GM19463 (cell line): ENCODE data around the gene ACYP2.
A peak's percentile ranks its signal among the peaks of the same experiment; 100 is the strongest.
"Not testable (repeated sequence)": the region's sequence is repeated elsewhere in the genome, so short reads cannot be mapped to it uniquely, and the experiment has no call there.

Experiments used
- ATAC-seq: cut with Tn5 transposase; IDR thresholded peaks from one replicate; pipeline ENCODE4 v1.9.1; 2021; ENCODE audit warnings: mild to moderate bottlenecking, moderate library complexity; ENCODE audit not compliant: unreplicated experiment

ACYP2 gene

DNA sequence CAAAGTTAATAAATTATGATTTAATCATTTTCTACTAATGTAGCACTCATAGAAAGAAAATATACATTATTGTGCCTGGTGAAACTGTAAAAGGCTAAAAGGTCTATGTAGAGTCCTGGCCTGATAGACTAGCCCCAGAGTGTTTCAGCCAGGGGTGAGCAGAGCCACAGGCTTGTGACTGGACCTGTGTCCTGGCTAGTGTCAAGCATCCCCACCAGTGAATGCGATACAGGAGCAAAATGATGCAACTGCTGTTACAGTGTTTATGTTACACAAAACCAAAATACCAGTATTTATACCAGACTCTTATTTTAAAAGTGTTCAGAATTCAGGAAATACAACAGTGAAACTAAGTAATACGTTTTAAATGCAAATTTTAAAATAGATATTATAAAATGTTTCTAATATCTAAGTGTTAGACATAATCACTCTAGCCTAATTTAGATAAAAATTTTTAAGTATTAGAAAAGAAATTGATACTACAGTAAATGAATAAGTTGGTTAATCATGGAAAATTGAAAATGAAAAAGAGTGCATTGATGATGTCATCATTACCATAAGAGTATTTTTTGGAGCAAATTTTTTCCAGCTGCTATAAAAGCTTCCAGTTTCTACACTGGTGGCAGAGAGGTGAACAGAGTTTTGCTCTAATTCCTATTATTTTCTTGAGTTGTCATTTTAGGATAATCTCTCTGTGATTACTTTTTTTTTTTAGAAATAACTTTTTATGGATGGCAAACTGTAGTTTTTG, 146.8 kb downstream of the ACYP2 start:
- no peak for ATAC-seq

DNA sequence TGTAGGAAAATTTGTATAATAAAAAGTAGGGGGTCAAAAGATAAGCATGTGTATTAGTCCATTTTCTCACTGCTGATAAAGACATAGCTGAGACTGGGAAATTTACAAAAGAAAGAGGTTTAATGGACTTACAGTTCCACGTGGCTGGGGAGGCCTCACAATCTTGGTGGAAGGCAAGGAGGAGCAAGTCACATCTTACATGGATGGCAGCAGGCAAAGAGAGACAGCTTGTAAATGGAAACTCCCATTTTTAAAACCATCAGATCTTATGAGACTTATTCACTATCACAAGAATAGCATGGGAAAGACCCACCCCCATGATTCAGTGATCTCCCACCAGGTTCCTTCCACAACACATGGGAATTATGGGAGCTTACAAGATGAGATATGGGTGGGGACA, 149.7 kb downstream of the ACYP2 start:
- ATAC-seq: not testable (repeated sequence)

DNA sequence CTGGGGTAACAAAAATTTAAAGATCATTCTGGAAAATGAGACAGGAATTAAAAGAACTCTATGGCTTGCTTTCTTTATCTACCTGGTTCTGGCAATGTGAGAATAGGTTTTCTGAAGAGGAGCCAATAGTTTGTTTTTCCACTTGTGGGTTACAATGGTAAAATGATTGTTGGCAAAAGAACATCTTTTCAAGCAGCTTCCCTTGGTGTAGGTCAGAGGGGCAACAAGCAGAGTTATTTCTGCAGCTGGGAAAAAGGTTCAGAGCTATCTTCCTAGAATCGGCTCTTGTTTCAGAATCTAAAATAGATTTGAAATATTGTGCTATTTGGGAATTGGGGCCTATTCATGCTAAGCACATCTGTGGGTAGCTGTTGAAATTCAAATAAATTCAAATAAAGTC, 152.2 kb downstream of the ACYP2 start:
- no peak for ATAC-seq

DNA sequence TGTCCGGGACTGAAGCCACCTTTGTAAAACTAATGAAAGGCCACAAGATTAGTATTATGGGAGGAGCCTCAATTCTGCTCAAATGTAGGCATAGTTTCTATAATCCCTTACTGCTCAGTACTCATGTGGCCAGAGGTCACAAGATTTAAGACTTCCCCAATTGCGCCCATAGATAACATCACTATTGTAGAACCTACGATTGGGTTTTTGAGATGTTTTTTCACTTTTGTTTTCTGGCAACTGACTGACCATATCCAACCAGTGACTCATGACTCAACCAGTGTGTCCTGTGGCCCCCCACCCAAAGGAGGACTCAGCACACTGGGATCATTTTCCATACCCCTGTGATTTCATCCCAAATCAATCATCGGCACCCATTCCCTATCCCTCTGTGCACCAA, 155.8 kb downstream of the ACYP2 start:
- no peak for ATAC-seq

DNA sequence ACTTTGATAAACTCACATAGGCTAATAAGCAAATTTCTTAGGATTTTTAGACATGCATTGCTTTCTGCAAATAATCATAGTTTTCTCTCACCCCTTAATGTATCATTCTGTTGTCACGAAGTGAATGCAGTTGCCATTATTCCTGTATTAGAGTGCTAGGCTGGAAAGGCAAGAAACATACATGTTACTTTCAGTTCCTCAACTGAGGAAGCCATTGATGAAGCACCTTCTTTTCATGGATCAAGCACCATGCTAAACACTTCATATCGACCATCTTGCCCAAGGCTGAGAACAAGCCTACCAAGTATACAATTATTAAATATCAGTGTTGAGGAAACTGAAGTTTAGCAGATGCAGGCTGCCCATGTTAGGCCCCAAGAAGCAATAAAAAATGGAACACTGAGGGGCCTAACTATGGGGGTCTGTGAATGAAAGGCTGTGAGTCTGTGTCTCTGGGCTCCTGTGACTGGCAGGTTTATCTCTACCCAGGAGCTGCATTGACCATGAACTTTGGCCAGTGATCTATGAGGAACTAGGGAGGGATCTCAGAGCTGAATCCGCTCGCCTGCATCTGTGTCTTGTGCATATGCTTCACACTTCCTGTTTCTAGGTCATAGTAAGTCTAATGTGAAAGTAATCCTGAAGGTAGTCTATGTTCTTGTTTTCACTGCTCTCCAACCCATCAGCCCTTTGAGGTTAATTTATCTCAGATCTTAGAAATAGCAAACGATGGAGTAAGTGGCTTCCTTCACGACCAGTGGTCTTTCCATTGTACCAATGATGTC, 156.6 kb downstream of the ACYP2 start:
- peak; percentile 89 for ATAC-seq

DNA sequence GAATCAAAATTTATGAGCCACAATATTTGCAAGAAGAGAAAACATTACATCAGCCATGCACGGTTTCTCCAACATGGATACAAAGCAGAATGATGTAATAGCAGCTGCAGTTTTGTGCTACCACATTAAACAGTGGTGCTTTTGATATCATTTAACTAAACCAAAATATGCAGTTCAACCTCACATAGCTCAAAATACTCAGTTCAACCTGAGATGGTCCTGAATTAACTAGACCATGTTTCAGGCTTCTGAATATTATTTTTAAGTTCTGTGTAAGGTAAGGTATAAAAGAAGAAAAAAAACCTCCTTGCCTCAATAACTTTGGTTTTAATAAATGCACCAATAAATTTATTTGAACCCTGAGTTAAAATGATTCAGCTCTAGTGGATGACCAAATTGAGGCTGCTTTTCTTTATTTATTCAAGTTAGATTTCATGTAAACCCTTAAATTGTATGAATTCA, 159.4 kb downstream of the ACYP2 start:
- no peak for ATAC-seq

DNA sequence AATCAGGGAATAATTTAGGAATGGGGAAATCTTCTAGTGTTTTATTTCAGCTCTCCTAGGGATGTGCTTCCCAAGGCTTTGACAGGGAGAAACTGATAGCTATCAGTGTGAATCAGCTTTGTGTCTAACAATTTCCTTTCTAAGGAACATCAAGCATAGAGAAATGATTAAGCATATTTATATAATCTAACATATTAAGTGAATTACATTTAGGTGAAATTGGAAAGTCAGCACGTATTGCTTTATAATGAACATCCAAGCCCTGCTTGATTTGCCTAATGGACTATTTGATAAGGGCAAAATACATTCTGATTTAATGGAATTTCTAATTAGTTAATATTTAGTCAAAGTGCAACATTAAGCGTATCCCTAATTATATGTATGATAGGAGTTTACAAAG, 160.1 kb downstream of the ACYP2 start:
- ATAC-seq: no peak

DNA sequence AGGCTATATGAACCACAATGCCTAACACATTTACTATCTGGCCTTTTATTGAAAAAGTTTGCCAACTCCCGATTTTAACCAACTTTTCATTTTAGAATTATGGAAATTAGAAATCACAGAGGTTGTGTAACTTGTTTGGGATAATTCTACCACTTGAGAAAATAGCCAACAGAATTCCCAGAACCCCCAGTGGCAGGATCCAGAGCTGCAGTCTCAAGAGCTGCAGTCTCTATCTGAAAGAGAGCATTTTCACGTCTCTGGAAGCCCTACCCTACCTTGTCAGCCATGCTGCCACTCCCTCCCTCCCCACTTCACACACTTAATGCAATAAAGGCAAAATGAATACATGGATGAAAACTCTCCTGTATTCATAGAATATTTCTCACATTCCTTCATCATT, 164.0 kb downstream of the ACYP2 start:
- no peak for ATAC-seq

DNA sequence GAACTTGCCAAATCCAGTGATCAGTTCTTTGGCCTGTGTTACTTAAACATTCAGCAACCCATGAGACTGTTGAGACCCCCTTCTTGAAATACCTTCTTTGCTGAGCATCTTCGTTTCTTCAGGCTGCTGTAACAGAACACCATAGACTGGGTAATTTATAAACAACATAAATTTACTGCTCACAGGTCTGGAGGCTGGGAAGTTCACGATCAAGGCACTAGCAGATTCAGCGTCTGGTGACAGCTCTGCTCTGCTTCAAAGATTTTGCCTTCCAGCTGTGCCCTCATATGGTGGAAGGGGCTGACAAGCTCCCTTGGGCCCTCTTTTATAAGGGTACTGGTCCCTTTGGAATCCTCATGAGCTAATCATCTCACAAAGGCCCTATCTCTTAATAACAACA, 169.4 kb downstream of the ACYP2 start:
- ATAC-seq: no peak

DNA sequence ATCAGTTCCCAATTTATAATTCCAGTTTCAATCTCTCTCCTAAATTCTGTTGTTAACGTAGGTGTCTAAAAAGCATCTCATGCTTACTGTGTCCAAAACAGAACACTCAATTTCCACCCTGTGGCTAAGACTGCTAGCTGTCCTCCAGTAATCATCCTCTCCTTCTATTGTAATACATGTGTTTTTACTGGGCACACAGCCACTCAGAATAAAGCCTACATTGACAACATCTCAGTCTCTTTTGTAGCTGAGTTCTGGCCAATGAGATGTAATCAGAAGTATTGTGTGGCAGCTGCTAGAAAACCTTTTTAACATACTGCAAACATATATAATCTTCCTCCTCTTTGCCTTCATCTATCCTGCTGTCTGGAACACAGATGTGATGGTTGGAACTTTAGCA, 170.0 kb downstream of the ACYP2 start:
- ATAC-seq: no peak

DNA sequence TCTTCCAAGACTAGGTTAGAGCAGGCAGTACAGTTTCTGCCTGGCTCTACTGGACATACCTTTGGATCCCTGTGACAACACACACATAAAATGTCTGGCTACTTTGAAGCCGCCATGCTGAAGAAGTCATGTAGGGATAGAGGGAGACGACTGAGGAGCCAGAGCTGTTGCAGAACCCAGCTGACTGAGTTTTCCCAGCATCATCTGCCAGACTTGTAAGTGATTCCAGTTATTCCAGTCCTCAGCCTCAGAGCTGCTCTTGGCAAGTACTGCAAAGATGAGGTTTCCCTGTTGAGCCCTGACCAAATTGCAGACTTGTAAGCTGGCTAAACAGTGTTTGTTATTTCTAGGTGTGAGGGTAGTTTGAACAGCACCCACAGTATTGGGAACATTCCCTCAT, 172.1 kb downstream of the ACYP2 start:
- ATAC-seq: no peak

DNA sequence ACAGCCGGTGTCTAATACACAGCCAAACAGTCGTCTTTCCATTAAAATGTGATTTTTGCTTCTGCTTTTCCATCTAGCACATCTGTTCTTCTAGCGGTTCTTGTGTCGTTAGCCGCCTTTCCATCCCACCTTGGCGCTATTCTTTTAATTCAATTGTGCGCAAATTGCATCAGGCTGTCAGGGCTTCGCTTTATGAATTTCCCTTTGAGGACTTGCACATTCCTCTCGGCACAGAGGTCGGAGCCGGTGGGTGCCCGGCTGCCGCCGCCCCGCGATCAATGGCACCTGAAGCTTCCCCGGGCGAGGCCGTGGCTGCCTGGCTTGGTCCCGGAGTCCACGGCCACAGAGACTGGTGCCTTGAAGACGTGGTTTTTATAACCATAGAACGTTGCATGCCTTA, 174.5 kb downstream of the ACYP2 start:
- no peak for ATAC-seq

DNA sequence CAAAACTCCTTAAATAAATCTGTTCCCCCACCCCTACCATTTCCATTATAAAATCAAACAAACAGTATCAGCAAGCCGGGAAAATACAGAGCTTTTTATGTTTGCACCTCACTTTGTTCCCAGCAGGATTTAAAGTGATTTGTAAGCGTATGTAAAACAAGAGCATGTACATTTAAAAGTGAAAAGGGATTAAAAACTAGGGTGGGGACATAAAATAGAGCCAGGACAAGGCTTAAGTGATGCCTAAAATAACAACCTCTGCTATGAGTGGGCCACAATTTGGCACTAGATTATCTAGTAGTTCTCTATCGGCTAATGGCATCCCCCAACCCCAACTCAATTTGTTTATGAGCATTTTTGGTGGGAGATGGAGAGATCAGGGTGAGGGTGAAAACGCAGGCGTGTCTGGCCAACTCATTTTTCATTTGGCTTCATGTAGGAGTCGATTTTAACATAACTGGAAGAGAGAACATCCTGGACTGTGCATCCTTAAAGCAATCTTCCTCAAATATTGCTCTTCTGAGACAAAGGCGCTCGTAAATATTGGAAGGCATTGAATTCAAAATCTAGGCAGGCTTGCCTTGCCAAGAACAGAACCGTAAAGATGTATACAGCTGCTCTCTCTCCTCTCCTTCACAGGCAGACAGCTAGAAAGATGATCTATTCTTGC, 175.1 kb downstream of the ACYP2 start:
- ATAC-seq: no peak

DNA sequence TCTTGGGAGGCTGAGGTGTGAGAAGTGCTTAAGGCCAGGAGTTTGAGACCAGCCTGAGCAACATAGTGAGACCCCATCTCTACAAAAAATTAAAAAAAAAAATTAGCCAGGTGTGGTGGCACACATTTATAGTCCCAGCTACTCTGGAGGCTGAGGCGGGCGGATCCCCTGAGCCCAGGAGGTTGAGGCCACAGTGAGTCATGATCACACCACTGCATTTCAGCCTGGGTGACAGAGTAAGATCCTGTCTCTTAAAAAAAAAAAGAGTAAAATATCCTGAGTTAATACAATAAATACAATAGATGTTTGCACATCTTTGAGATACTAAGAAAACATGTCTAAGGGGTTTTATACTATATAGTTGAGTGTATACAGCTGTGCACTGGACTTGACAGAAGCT, 179.2 kb downstream of the ACYP2 start:
- not testable (repeated sequence) for ATAC-seq

DNA sequence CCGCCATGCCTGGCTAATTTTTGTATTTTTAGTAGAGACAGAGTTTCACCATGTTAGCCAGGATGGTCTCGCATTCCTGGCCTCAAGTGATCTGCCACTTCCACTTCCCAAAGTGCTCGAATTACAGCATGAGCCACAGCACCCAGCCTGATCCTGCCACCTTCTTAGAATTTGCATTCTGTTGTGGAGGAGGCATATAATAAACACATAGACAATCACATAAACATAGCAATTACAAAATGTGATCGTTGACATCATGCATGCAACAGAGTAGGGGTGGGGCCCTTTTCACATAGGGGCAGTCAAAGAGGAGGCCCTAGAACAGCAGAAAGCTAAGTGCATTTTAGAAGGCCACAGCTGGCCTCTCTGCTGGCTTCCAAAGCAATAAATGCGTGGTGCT, 180.5 kb downstream of the ACYP2 start:
- no peak for ATAC-seq

DNA sequence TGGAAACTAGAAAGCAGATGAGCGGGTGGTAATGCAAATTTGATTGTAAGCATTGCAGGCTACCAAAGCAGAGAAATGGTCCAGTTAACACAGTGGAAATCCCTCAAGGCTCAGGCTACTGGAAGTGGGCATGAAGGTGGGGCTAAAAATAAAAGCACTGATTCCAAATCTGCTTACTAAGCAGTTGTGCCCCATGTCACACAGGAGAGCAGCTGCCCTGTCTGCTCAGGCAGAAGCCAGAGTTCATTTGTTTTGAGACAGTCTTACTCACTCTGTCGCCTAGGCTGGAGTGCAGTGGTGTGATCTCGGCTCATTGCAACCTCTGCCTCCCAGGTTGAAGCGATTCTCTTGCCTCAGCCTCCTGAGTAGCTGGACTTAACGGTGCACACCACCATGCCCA, 183.1 kb downstream of the ACYP2 start:
- no peak for ATAC-seq

DNA sequence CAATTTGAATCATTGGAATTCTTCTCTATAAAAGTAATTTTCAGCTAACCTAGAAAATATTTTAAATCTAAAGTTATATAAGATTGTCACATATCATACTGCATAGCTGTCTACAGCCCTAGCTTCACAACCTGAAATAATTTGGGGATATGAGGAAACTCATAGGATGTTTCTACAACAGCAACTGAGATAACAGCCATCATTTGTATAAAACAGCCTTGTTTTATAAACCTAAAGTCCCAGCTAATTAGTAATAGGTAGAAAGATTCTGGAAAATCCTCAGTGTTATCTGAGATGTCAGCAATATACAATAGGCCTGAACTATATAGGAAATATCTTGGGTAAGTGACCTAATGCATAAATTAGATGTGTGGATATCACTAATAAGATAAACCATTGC, 188.2 kb downstream of the ACYP2 start:
- no peak for ATAC-seq

DNA sequence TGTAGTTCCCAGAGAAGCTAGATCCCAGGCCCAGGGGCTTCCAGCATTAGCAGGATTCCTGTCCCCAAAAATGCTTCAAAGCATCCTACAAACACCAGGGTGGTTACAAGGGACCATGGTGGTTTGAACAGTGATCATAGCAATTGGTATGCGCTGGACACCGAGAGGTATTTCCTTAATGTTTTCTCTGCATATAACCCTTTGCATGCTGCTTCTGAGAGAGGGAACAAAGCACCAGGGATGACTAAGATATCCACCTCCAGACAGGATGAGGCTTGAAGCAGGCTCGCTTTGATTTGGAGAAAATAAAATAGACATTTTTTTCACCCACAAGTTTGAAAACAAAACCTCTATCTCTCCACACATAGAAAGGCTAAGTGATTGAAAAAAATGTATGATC, 191.1 kb downstream of the ACYP2 start:
- ATAC-seq: no peak

DNA sequence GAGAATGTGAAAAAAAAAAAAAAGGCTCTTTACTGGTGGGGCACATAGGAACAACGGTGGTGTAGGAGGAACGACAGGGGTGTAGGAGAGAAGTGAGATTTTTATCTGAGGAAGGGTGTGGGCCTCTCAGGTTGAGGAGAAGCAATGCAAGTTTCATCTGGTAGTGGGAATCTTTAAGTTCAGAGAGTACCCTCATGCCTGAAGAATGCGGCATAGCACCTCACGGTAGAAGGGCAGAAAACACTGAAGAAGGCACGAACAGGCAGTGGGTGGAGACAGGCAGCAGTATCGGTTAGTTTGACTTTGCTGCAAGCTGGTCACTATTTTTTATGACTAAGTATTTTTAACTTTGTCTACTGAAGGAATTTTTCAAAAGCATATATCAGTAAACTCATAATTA, 192.8 kb downstream of the ACYP2 start:
- no peak for ATAC-seq

DNA sequence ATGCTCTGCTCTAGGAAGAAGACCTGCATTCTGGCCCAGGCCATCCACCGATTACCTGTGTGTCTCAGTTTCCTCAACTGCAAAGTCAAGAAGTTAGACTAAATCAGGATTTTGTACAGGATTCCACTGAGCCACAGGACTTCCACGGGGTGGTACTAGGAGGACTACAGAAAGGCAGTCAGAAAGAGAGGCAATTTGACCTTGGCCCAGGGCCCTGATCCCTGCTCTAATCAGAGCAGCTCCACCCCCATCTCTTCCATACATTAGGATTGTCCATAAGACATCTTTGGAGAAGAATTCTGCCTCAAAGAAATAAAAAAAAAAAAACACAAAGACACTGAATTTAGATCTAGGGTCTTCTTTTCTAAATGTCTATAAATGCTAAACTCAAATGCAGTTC, 193.4 kb downstream of the ACYP2 start:
- ATAC-seq: no peak

DNA sequence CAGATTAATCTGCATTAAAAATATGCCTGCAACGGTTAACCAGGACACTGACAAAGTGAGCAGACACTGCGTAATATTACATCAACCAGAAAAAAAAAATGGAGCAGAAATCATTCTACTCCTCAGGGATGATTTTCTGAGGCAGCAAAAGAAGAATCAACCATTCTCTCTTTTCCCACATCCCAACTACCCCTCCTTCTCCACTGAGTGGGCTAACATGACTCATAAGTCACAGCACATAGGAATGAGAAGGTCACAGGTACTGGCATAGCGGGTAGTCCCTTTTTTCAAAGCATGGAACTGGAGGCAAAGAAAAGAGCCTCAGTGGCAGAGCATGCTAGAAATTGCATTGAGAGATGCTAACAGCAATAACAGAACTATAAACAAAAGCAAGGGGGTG, 194.9 kb downstream of the ACYP2 start:
- ATAC-seq: no peak

DNA sequence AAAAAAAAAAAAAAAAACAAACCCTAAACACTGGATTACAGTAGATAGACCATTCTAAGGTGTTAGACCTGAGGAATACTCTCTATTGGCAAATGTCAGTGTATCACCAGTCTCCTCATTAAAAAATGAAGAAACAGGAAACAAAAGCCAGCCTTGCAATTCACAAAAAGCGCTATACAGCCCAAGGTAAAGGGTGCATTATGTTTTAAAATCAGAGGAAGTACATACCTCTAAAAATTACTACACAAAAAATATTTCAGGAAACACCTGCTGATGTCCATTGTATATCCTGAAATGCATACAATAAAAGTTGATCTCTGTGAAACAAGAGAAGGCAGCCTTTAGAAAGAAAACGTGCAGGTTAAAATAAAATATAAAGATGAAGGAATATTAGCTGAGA, 195.5 kb downstream of the ACYP2 start:
- no peak for ATAC-seq
